Neural cell (in vitro differentiated cells): ENCODE data around the gene TMEM81.

Experiments
- EZH2 ChIP-seq: fragments of 200-600, 300-800 bp; shearing (Covaris generic), sonication (generic); IDR thresholded peaks from 2 replicates; pipeline ENCODE4 v1.6.1; 2014; ENCODE audit warnings: antibody characterized with exemption, low read length, borderline replicate concordance, mild to moderate bottlenecking; ENCODE audit not compliant: insufficient read depth, poor library complexity, severe bottlenecking
- TF ChIP-seq, protein P1 (sequence below): fragments of 450-650 bp; IDR thresholded peaks from 2 replicates; pipeline ENCODE4 v1.5.1; 2014; ENCODE audit warnings: antibody characterized with exemption, mild to moderate bottlenecking, moderate library complexity; ENCODE audit not compliant: poor library complexity, severe bottlenecking

DNA sequence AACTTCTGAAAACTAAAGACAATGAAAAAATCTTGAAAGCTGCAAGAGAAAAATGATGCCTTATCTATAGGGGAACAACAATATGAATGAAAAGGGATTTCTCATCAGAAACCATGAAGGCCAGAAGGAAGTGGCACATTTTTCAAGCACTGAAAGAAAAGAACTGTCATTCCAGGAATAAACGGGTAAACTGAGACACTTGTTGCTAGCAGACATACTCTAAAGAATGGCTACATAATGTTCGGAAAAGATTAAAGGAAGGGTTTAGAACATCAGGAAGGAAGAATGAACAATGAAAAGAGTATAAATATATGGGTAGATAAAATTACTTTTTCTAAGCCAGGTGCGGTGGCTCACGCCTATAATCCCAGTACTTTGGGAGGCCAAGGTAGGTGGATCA, 23.1 kb upstream of the TMEM81 start:
- TF ChIP-seq EZH2: no peak
- TF ChIP-seq, protein P1, sequence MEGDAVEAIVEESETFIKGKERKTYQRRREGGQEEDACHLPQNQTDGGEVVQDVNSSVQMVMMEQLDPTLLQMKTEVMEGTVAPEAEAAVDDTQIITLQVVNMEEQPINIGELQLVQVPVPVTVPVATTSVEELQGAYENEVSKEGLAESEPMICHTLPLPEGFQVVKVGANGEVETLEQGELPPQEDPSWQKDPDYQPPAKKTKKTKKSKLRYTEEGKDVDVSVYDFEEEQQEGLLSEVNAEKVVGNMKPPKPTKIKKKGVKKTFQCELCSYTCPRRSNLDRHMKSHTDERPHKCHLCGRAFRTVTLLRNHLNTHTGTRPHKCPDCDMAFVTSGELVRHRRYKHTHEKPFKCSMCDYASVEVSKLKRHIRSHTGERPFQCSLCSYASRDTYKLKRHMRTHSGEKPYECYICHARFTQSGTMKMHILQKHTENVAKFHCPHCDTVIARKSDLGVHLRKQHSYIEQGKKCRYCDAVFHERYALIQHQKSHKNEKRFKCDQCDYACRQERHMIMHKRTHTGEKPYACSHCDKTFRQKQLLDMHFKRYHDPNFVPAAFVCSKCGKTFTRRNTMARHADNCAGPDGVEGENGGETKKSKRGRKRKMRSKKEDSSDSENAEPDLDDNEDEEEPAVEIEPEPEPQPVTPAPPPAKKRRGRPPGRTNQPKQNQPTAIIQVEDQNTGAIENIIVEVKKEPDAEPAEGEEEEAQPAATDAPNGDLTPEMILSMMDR: no peak
